HepG2 (cell line): ENCODE measurements around the gene LNX2. TPM values are rescaled to one million over a fixed set of nuclear protein-coding genes. Genes with fewer than 3 reads are reported as not detected.

Experiments used
- ATAC-seq: fragments of 200-7000 bp; cut with Tn5 transposase; 3 replicates; pipeline ENCODE4 v1.9.1; 2020; ENCODE audit warnings: mild to moderate bottlenecking, moderate library complexity
- BruUV-seq: library from RNA; stranded (reverse); fragments of 400-500 nt; replicated peaks from 2 replicates; lab custom pipeline; 2021; lab: Mats Ljungman, UMichigan
- CTCF ChIA-PET: fragments of 300-600 bp; formaldehyde crosslinking; extraction: SDS; loops from one replicate; lab custom pipeline; 2021; ENCODE audit warnings: low total read pairs, inconsistent platforms, low intra/inter-chr PET ratio; lab: Yijun Ruan, JAX
- POLR2A ChIA-PET: fragments of 350-600 bp; sonication (Branson Sonifier 250); formaldehyde crosslinking; loops from one replicate; lab custom pipeline; 2020; ENCODE audit warnings: antibody characterized with exemption, inconsistent platforms; lab: Yijun Ruan, JAX
- DNase-seq: peaks from one replicate; pipeline ENCODE4 v3.0.0-alpha.2; 2015; ENCODE audit warnings: low spot score
- FAIRE-seq: peaks from 3 replicates; lab custom pipeline; 2011; peaks lifted over from hg19 to GRCh38; lab: Jason Lieb, UNC
- H2AFZ ChIP-seq: one replicate; pipeline ENCODE4 v1.6.1; 2011; ENCODE audit warnings: low read length, inconsistent platforms
- H3K27ac ChIP-seq: fragments of 300-600 bp; 3 replicates; pipeline ENCODE4 v1.8.0; 2011; ENCODE audit warnings: mixed run types, mild to moderate bottlenecking, mixed read lengths, low read length, inconsistent platforms; ENCODE audit not compliant: insufficient read depth; ENCODE audit errors: extremely low read length
- H3K27me3 ChIP-seq, 2 experiments: fragments of 200-600 bp in 1 of 2; 2 replicates in 1 of 2; 3 replicates in 1 of 2; pipeline versions ENCODE4 v1.6.0 to v1.8.0; 2011; ENCODE audit warnings: low read length in 2 of 2, mild to moderate bottlenecking in 2 of 2, moderate library complexity in 2 of 2, inconsistent platforms in 1 of 2; ENCODE audit not compliant: insufficient read depth in 2 of 2, control insufficient read depth in 1 of 2
- H3K36me3 ChIP-seq, 2 experiments: fragments of 200-600 bp in 1 of 2; replicated peaks in 1 of 2; 2 replicates in 1 of 2; 3 replicates in 1 of 2; pipeline versions ENCODE4 v1.5.1 to v1.8.0; 2011; ENCODE audit warnings: low read length in 2 of 2, inconsistent platforms in 1 of 2; ENCODE audit not compliant: insufficient read depth in 2 of 2, control insufficient read depth in 1 of 2
- H3K4me1 ChIP-seq: 2 replicates; pipeline ENCODE4 v1.5.1; 2012; ENCODE audit warnings: low read length, inconsistent platforms; ENCODE audit not compliant: insufficient read depth
- H3K4me2 ChIP-seq: 2 replicates; pipeline ENCODE4 v1.6.0; 2011; ENCODE audit warnings: low read depth, low read length, inconsistent platforms
- H3K4me3 ChIP-seq, 3 experiments: fragments of 200-600 bp in 1 of 3; sonication (generic), shearing (Covaris generic) in 1 of 3; replicated peaks in 1 of 3; 2 replicates each; pipeline ENCODE4 v1.5.1; 2011 to 2016; ENCODE audit warnings: low read length in 3 of 3, inconsistent platforms in 2 of 3, low read depth in 2 of 3, mild to moderate bottlenecking in 2 of 3, control low read depth in 1 of 3, mixed read lengths in 1 of 3; ENCODE audit not compliant: insufficient read depth in 1 of 3
- H3K79me2 ChIP-seq: one replicate; pipeline ENCODE4 v1.6.1; 2011; ENCODE audit warnings: low read length, inconsistent platforms; ENCODE audit not compliant: insufficient read depth
- H3K9ac ChIP-seq: 2 replicates; pipeline ENCODE4 v1.6.0; 2011; ENCODE audit warnings: mild to moderate bottlenecking, low read depth, low read length, inconsistent platforms; ENCODE audit not compliant: insufficient read depth
- H3K9me3 ChIP-seq: 2 replicates; pipeline ENCODE4 v1.5.1; 2012; ENCODE audit warnings: mild to moderate bottlenecking, low read length
- H4K20me1 ChIP-seq: 2 replicates; pipeline ENCODE4 v1.6.0; 2011; ENCODE audit warnings: inconsistent platforms, mild to moderate bottlenecking, low read length, moderate library complexity; ENCODE audit not compliant: insufficient read depth
- CTCF ChIP-seq: sonication (generic); formaldehyde crosslinking; IDR thresholded peaks from 2 replicates; pipeline ENCODE4 v1.5.0; 2020; ENCODE audit warnings: mild to moderate bottlenecking, missing genetic modification reagents, moderate library complexity
- FLYWCH1 ChIP-seq: sonication (generic); formaldehyde crosslinking; IDR thresholded peaks from 2 replicates; pipeline ENCODE4 v1.8.1; 2023; ENCODE audit warnings: mild to moderate bottlenecking, missing genetic modification reagents
- HOXD1 ChIP-seq: sonication (generic); formaldehyde crosslinking; IDR thresholded peaks from 2 replicates; pipeline ENCODE4 v1.5.0; 2020; ENCODE audit warnings: missing genetic modification reagents
- MED1 ChIP-seq: sonication (generic); formaldehyde crosslinking; IDR thresholded peaks from 2 replicates; pipeline ENCODE4 v1.4.0; 2020; ENCODE audit warnings: missing genetic modification reagents
- NPAS2 ChIP-seq: sonication (generic); formaldehyde crosslinking; IDR thresholded peaks from 2 replicates; pipeline ENCODE4 v1.8.0; 2022; ENCODE audit warnings: mild to moderate bottlenecking, missing genetic modification reagents, borderline replicate concordance
- RFXAP ChIP-seq: sonication (generic); formaldehyde crosslinking; IDR thresholded peaks from 2 replicates; pipeline ENCODE4 v1.4.0; 2020; ENCODE audit warnings: missing genetic modification reagents, borderline replicate concordance
- SMAD3 ChIP-seq: sonication (generic); formaldehyde crosslinking; IDR thresholded peaks from 2 replicates; pipeline ENCODE4 v1.4.0; 2020; ENCODE audit warnings: missing genetic modification reagents
- SP2 ChIP-seq: sonication (generic); formaldehyde crosslinking; IDR thresholded peaks from 2 replicates; pipeline ENCODE4 v1.5.1; 2020; ENCODE audit warnings: mild to moderate bottlenecking, missing genetic modification reagents
- ZBTB39 ChIP-seq: sonication (generic); formaldehyde crosslinking; IDR thresholded peaks from 2 replicates; pipeline ENCODE4 v1.5.0; 2020; ENCODE audit warnings: missing genetic modification reagents
- ZBTB40 ChIP-seq, 2 experiments: fragments of 450-650 bp in 1 of 2; sonication (generic) in 1 of 2; formaldehyde crosslinking in 1 of 2; IDR thresholded peaks; 2 replicates each; pipeline versions ENCODE4 v1.6.1 to v1.8.0; 2016 to 2022; ENCODE audit warnings: antibody characterized with exemption in 1 of 2, mild to moderate bottlenecking in 1 of 2, missing genetic modification reagents in 1 of 2
- ZNF629 ChIP-seq: sonication (generic); formaldehyde crosslinking; conservative IDR thresholded peaks from 2 replicates; pipeline ENCODE4 v1.5.0; 2020; ENCODE audit warnings: missing genetic modification reagents
- whole genome bisulfite sequencing: methylation state at CpG from one replicate; pipeline ENCODE4 v1.1.6; 2017; ENCODE audit warnings: low lambda C conversion rate; 5-methylcytosine and 5-hydroxymethylcytosine counted together
- in situ Hi-C: cut with HindIII; loops from 2 replicates; pipeline ENCODE4 v1.10.0; 2017; ENCODE audit warnings: low pct_unique_long_range_greater_than_20kb; ENCODE audit not compliant: extremely low pct_ligation_motif_present
- intact Hi-C: fragments of 100-400 bp; cut with micrococcal nuclease; formaldehyde crosslinking; loops from one replicate; pipeline ENCODE4 v1.10.0; 2022; ENCODE audit not compliant: unreplicated experiment
- polyA plus RNA-seq, 8 experiments: library from polyadenylated mRNA; depleted of rRNA in 3 of 8; stranded (reverse) in 7 of 8; unstranded in 1 of 8; fragments of >200 nt; fragmentation: Illumina TruSeq in 4 of 8; extraction: Trizol in 4 of 8; gene quantifications; 2 replicates each; pipeline versions ENCODE4 v1.2.1 to v1.2.3, GENCODE V29; 2011 to 2016; ENCODE audit warnings: low read depth in 4 of 8, missing spikeins in 1 of 8, mixed read lengths in 1 of 8; ENCODE audit not compliant: insufficient read depth in 1 of 8
- total RNA-seq, 5 experiments: library from RNA; depleted of rRNA; stranded (reverse); fragments of >200 nt; fragmentation: Illumina TruSeq; extraction: Trizol; gene quantifications; 2 replicates each; pipeline ENCODE4 v1.2.3, GENCODE V29; 2016; ENCODE audit warnings: low read depth in 1 of 5

The LNX2 gene
- total and polyA plus RNA-seq, 2 of the 13 experiments (the other 11 are each of a cell fraction or from before 2014, with no cell fraction given), result 9.2 to 9.7 TPM

GRCh38 chr13:27516103-27516502 is 104.2 kb downstream of the LNX2 start (continued):
- no peak for TF ChIP-seq ZBTB40 (IDR thresholded peaks at IDR 0.05)
- no peak for TF ChIP-seq ZBTB40 (CRISPR knock-in tag; IDR thresholded peaks at IDR 0.05)

- H3K4me1 ChIP-seq, result no peaks in the 10 kb centered on the region
- no peak for DNase-seq
- H3K4me3 ChIP-seq, result no peak overlapping the region
- ChIA-PET POLR2A (no interaction called here), CTCF (no interaction called here)
- H3K27ac ChIP-seq, result no peak overlapping the region
- H3K36me3 ChIP-seq, result no peaks in the 10 kb centered on the region
- H4K20me1 ChIP-seq, result no peaks in the 10 kb centered on the region
- 56% methylated on average over 5 of the region's 5 CpGs for WGBS
- H3K9me3 ChIP-seq, result no peaks in the 10 kb centered on the region
- FAIRE-seq, result no peak
- no TSS peak for BruUV-seq
- no peak overlapping the region for H2AFZ ChIP-seq
- ATAC-seq, result no peak
- in situ Hi-C loops (no loop called here), intact Hi-C loops (no loop called here)
- no peak overlapping the region for H3K9ac ChIP-seq
- H3K27me3 ChIP-seq, result peaks cover 2 to 5% of the 10 kb centered on the region in 2 experiments; a peak in 1 of 5 replicates
- no peaks in the 10 kb centered on the region for H3K79me2 ChIP-seq
- no peak overlapping the region for H3K4me2 ChIP-seq
- TF ChIP-seq SMAD3 (no peak), RFXAP (no peak), MED1 (CRISPR knock-in tag) (no peak), SP2 (CRISPR knock-in tag) (no peak), ZBTB39 (CRISPR knock-in tag) (no peak), ZNF629 (no peak), NPAS2 (CRISPR knock-in tag) (no peak), HOXD1 (CRISPR knock-in tag) (no peak), CTCF (CRISPR knock-in tag) (no peak), FLYWCH1 (CRISPR knock-in tag) (no peak)
Observed at GRCh38 chr13:27510082-27510481, 110.2 kb downstream of the LNX2 start.
